BLaER1 (cell line): ENCODE measurements around the gene ATP6AP1.

Experiments
- H3K27ac ChIP-seq: shearing (Covaris generic); formaldehyde crosslinking; 2 replicates; pipeline ENCODE4 v1.8.1; 2022
- H3K27me3 ChIP-seq: shearing (Covaris generic); formaldehyde crosslinking; 2 replicates; pipeline ENCODE4 v1.8.1; 2022
- H3K36me3 ChIP-seq: shearing (Covaris generic); formaldehyde crosslinking; 2 replicates; pipeline ENCODE4 v1.8.1; 2022
- H3K4me1 ChIP-seq: shearing (Covaris generic); formaldehyde crosslinking; 2 replicates; pipeline ENCODE4 v1.8.1; 2022
- H3K4me2 ChIP-seq: shearing (Covaris generic); formaldehyde crosslinking; 2 replicates; pipeline ENCODE4 v1.8.1; 2022
- H3K4me3 ChIP-seq: shearing (Covaris generic); formaldehyde crosslinking; 2 replicates; pipeline ENCODE4 v1.8.1; 2022
- H3K9ac ChIP-seq: shearing (Covaris generic); formaldehyde crosslinking; 2 replicates; pipeline ENCODE4 v1.8.1; 2022
- H3K9me3 ChIP-seq: shearing (Covaris generic); formaldehyde crosslinking; 2 replicates; pipeline ENCODE4 v1.8.1; 2022
- H4K20me1 ChIP-seq: shearing (Covaris generic); formaldehyde crosslinking; 2 replicates; pipeline ENCODE4 v1.8.1; 2022
- Cebpa-rat ChIP-seq: shearing (Covaris generic); IDR thresholded peaks from 2 replicates; pipeline ENCODE4 v1.8.1; 2022

The ATP6AP1 gene

GRCh38 chrX:154426916-154427770 lies 1.3 kb upstream of the ATP6AP1 start:
- H4K20me1 ChIP-seq: peaks cover 6% of the 10 kb centered on the region
- H3K36me3 ChIP-seq: peaks cover 12% of the 10 kb centered on the region
- no peak for TF ChIP-seq Cebpa-rat
- H3K4me1 ChIP-seq: peaks cover 36% of the 10 kb centered on the region
- no peak overlapping the region for H3K27ac ChIP-seq
- peaks cover 18% of the 10 kb centered on the region; the same call in 1 of the 2 replicates for H3K9me3 ChIP-seq
- H3K9ac ChIP-seq: no peak overlapping the region
- H3K4me2 ChIP-seq: peak overlapping the region; percentile 67
- H3K27me3 ChIP-seq: peaks cover 5% of the 10 kb centered on the region; the same call in 1 of the 2 replicates
- H3K4me3 ChIP-seq: no peak overlapping the region

- Histone ChIP-seq H3K9ac (no peak overlapping the region), H3K4me3 (peak overlapping the region; percentile 78; the same call in 1 of the 2 replicates), H3K4me2 (peak overlapping the region; percentile 77), H3K27ac (no peak overlapping the region), H3K9me3 (peaks cover 18% of the 10 kb centered on the region; the same call in 1 of the 2 replicates), H3K36me3 (peaks cover 38% of the 10 kb centered on the region), H3K4me1 (peaks cover 36% of the 10 kb centered on the region), H4K20me1 (peaks cover 9% of the 10 kb centered on the region), H3K27me3 (peaks cover 17% of the 10 kb centered on the region; the same call in 1 of the 2 replicates)
- TF ChIP-seq Cebpa-rat: no peak
Measured at GRCh38 chrX:154429711-154430110, 1.2 kb downstream of the ATP6AP1 start.

GRCh38 chrX:154430479-154430878 lies 2.0 kb downstream of the ATP6AP1 start:
- peak overlapping the region; percentile 77 for H3K4me2 ChIP-seq
- no peak overlapping the region for H3K4me3 ChIP-seq
- H3K9ac ChIP-seq: no peak overlapping the region

GRCh38 chrX:154430916-154431315 lies 2.4 kb downstream of the ATP6AP1 start:
- Histone ChIP-seq H3K27ac (no peak overlapping the region), H3K9ac (no peak overlapping the region), H3K27me3 (peaks cover 17% of the 10 kb centered on the region; the same call in 1 of the 2 replicates), H3K36me3 (peaks cover 48% of the 10 kb centered on the region), H3K9me3 (peaks cover 18% of the 10 kb centered on the region; the same call in 1 of the 2 replicates), H3K4me3 (no peak overlapping the region), H3K4me1 (peaks cover 37% of the 10 kb centered on the region), H3K4me2 (peak overlapping the region; percentile 77), H4K20me1 (peaks cover 9% of the 10 kb centered on the region)
- no peak for TF ChIP-seq Cebpa-rat

More at GRCh38 chrX:154430479-154430878, 2.0 kb downstream of the ATP6AP1 start:
- Histone ChIP-seq H3K27ac (no peak overlapping the region), H4K20me1 (peaks cover 9% of the 10 kb centered on the region), H3K4me1 (peaks cover 36% of the 10 kb centered on the region), H3K27me3 (peaks cover 17% of the 10 kb centered on the region; the same call in 1 of the 2 replicates), H3K36me3 (peaks cover 46% of the 10 kb centered on the region), H3K9me3 (peaks cover 18% of the 10 kb centered on the region; the same call in 1 of the 2 replicates)
- no peak for TF ChIP-seq Cebpa-rat

GRCh38 chrX:154431341-154431740 lies 2.9 kb downstream of the ATP6AP1 start:
- Histone ChIP-seq H3K27ac (no peak overlapping the region), H3K9ac (no peak overlapping the region), H4K20me1 (peaks cover 9% of the 10 kb centered on the region), H3K9me3 (peaks cover 18% of the 10 kb centered on the region; the same call in 1 of the 2 replicates), H3K4me1 (peaks cover 41% of the 10 kb centered on the region), H3K4me3 (no peak overlapping the region), H3K27me3 (peaks cover 17% of the 10 kb centered on the region; the same call in 1 of the 2 replicates), H3K36me3 (peaks cover 48% of the 10 kb centered on the region), H3K4me2 (peak overlapping the region; percentile 77)
- TF ChIP-seq Cebpa-rat: no peak

GRCh38 chrX:154432210-154432609 lies 3.7 kb downstream of the ATP6AP1 start:
- no peak overlapping the region for H3K27ac ChIP-seq
- H3K27me3 ChIP-seq: peaks cover 17% of the 10 kb centered on the region; the same call in 1 of the 2 replicates
- TF ChIP-seq Cebpa-rat: no peak
- peaks cover 36% of the 10 kb centered on the region for H3K4me1 ChIP-seq
- no peak overlapping the region for H3K9ac ChIP-seq
- H4K20me1 ChIP-seq: peaks cover 9% of the 10 kb centered on the region
- H3K4me2 ChIP-seq: no peak overlapping the region
- H3K36me3 ChIP-seq: peaks cover 48% of the 10 kb centered on the region
- no peak overlapping the region for H3K4me3 ChIP-seq
- H3K9me3 ChIP-seq: peaks cover 18% of the 10 kb centered on the region; the same call in 1 of the 2 replicates

GRCh38 chrX:154433605-154434004 lies 5.1 kb downstream of the ATP6AP1 start:
- Histone ChIP-seq H3K36me3 (peaks cover 48% of the 10 kb centered on the region), H3K27ac (no peak overlapping the region), H3K4me2 (no peak overlapping the region), H3K9me3 (peaks cover 19% of the 10 kb centered on the region), H3K4me3 (no peak overlapping the region), H4K20me1 (peaks cover 18% of the 10 kb centered on the region), H3K27me3 (peaks cover 17% of the 10 kb centered on the region; the same call in 1 of the 2 replicates), H3K4me1 (peaks cover 33% of the 10 kb centered on the region), H3K9ac (no peak overlapping the region)
- no peak for TF ChIP-seq Cebpa-rat

- H3K4me1 ChIP-seq: peaks cover 33% of the 10 kb centered on the region
- no peak for TF ChIP-seq Cebpa-rat
- peaks cover 10% of the 10 kb centered on the region for H3K9me3 ChIP-seq
- no peak overlapping the region for H3K9ac ChIP-seq
- peaks cover 58% of the 10 kb centered on the region for H3K36me3 ChIP-seq
- peaks cover 17% of the 10 kb centered on the region; the same call in 1 of the 2 replicates for H3K27me3 ChIP-seq
- H3K4me2 ChIP-seq: no peak overlapping the region
- H4K20me1 ChIP-seq: peaks cover 28% of the 10 kb centered on the region
- H3K4me3 ChIP-seq: no peak overlapping the region
- H3K27ac ChIP-seq: no peak overlapping the region
Measured at GRCh38 chrX:154434394-154435168, 6.1 kb downstream of the ATP6AP1 start.

GRCh38 chrX:154435171-154435733 lies 6.8 kb downstream of the ATP6AP1 start:
- H3K27ac ChIP-seq: no peak overlapping the region
- H3K4me1 ChIP-seq: peaks cover 27% of the 10 kb centered on the region
- TF ChIP-seq Cebpa-rat: no peak
- peaks cover 32% of the 10 kb centered on the region for H4K20me1 ChIP-seq
- H3K36me3 ChIP-seq: peaks cover 62% of the 10 kb centered on the region
- H3K4me3 ChIP-seq: no peak overlapping the region
- H3K27me3 ChIP-seq: peaks cover 17% of the 10 kb centered on the region; the same call in 1 of the 2 replicates
- H3K9ac ChIP-seq: no peak overlapping the region
- peaks cover 8% of the 10 kb centered on the region for H3K9me3 ChIP-seq
- no peak overlapping the region for H3K4me2 ChIP-seq
